ENCODE results near the gene THSD7B.

The THSD7B gene

GRCh38 chr2:137172162-137172561 is 406.8 kb downstream of the THSD7B start:
- no peaks in the 10 kb centered on the region for H3K4me1 ChIP-seq (ENCODE audit: control insufficient read depth, insufficient read depth, low read length)
- no peaks in the 10 kb centered on the region for H3K9me3 ChIP-seq (ENCODE audit: control insufficient read depth, insufficient read depth, low read length)
- H3K27ac ChIP-seq (ENCODE audit: low read depth, low read length): no peak overlapping the region
- no peak overlapping the region for H3K9ac ChIP-seq (ENCODE audit: low read depth, low read length)
- H3K27me3 ChIP-seq (ENCODE audit: control insufficient read depth, insufficient read depth, low read length): no peaks in the 10 kb centered on the region
- H3K36me3 ChIP-seq (ENCODE audit: control insufficient read depth, insufficient read depth, low read length): no peaks in the 10 kb centered on the region
- H3K4me3 ChIP-seq (ENCODE audit: low read depth, low read length): no peak overlapping the region

GRCh38 chr2:137173463-137173862 is 408.1 kb downstream of the THSD7B start:
- no peaks in the 10 kb centered on the region for H3K9me3 ChIP-seq (ENCODE audit: control insufficient read depth, insufficient read depth, low read length)
- H3K9ac ChIP-seq (ENCODE audit: low read depth, low read length): no peak overlapping the region
- no peaks in the 10 kb centered on the region for H3K36me3 ChIP-seq (ENCODE audit: control insufficient read depth, insufficient read depth, low read length)
- 0 out of 2 replicates have a peak, but pooled peaks cover 2% of the 10 kb centered on the region for H3K4me1 ChIP-seq (ENCODE audit: control insufficient read depth, insufficient read depth, low read length)
- H3K27me3 ChIP-seq (ENCODE audit: control insufficient read depth, insufficient read depth, low read length): no peaks in the 10 kb centered on the region
- H3K27ac ChIP-seq (ENCODE audit: low read depth, low read length): no peak overlapping the region
- no peak overlapping the region for H3K4me3 ChIP-seq (ENCODE audit: low read depth, low read length)

- H3K9me3 ChIP-seq (ENCODE audit: control insufficient read depth, insufficient read depth, low read length): no peaks in the 10 kb centered on the region
- H3K36me3 ChIP-seq (ENCODE audit: control insufficient read depth, insufficient read depth, low read length): no peaks in the 10 kb centered on the region
- H3K4me1 ChIP-seq (ENCODE audit: control insufficient read depth, insufficient read depth, low read length): peaks cover 11% of the 10 kb centered on the region; the same call in 1 of the 2 replicates
- no peak overlapping the region for H3K4me3 ChIP-seq (ENCODE audit: low read depth, low read length)
- H3K27me3 ChIP-seq (ENCODE audit: control insufficient read depth, insufficient read depth, low read length): no peaks in the 10 kb centered on the region
- no peak overlapping the region for H3K9ac ChIP-seq (ENCODE audit: low read depth, low read length)
- H3K27ac ChIP-seq (ENCODE audit: low read depth, low read length): no peak overlapping the region
Observed at GRCh38 chr2:137175246-137175645, 409.9 kb downstream of the THSD7B start.

- no peaks in the 10 kb centered on the region for H3K27me3 ChIP-seq (ENCODE audit: control insufficient read depth, insufficient read depth, low read length)
- no peak overlapping the region for H3K27ac ChIP-seq (ENCODE audit: low read depth, low read length)
- H3K9me3 ChIP-seq (ENCODE audit: control insufficient read depth, insufficient read depth, low read length): no peaks in the 10 kb centered on the region
- H3K9ac ChIP-seq (ENCODE audit: low read depth, low read length): no peak overlapping the region
- no peaks in the 10 kb centered on the region for H3K36me3 ChIP-seq (ENCODE audit: control insufficient read depth, insufficient read depth, low read length)
- peaks cover 14% of the 10 kb centered on the region; the same call in 1 of the 2 replicates for H3K4me1 ChIP-seq (ENCODE audit: control insufficient read depth, insufficient read depth, low read length)
- H3K4me3 ChIP-seq (ENCODE audit: low read depth, low read length): no peak overlapping the region
Observed at GRCh38 chr2:137178951-137179377, 413.6 kb downstream of the THSD7B start.

- Histone ChIP-seq H3K9ac (ENCODE audit: low read depth, low read length) (no peak overlapping the region), H3K27ac (ENCODE audit: low read depth, low read length) (no peak overlapping the region), H3K9me3 (ENCODE audit: control insufficient read depth, insufficient read depth, low read length) (no peaks in the 10 kb centered on the region), H3K36me3 (ENCODE audit: control insufficient read depth, insufficient read depth, low read length) (no peaks in the 10 kb centered on the region), H3K4me3 (ENCODE audit: low read depth, low read length) (no peak overlapping the region), H3K27me3 (ENCODE audit: control insufficient read depth, insufficient read depth, low read length) (no peaks in the 10 kb centered on the region), H3K4me1 (ENCODE audit: control insufficient read depth, insufficient read depth, low read length) (peaks cover 14% of the 10 kb centered on the region; the same call in 1 of the 2 replicates)
Observed at GRCh38 chr2:137179542-137179941, 414.2 kb downstream of the THSD7B start.

- Histone ChIP-seq H3K4me3 (ENCODE audit: low read depth, low read length) (no peak overlapping the region), H3K36me3 (ENCODE audit: control insufficient read depth, insufficient read depth, low read length) (no peaks in the 10 kb centered on the region), H3K9me3 (ENCODE audit: control insufficient read depth, insufficient read depth, low read length) (no peaks in the 10 kb centered on the region), H3K4me1 (ENCODE audit: control insufficient read depth, insufficient read depth, low read length) (peaks cover 14% of the 10 kb centered on the region; the same call in 1 of the 2 replicates), H3K9ac (ENCODE audit: low read depth, low read length) (no peak overlapping the region), H3K27me3 (ENCODE audit: control insufficient read depth, insufficient read depth, low read length) (no peaks in the 10 kb centered on the region), H3K27ac (ENCODE audit: low read depth, low read length) (no peak overlapping the region)
Observed at GRCh38 chr2:137180012-137180411, 414.7 kb downstream of the THSD7B start.

GRCh38 chr2:137181370-137181769 is 416.0 kb downstream of the THSD7B start:
- Histone ChIP-seq H3K36me3 (ENCODE audit: control insufficient read depth, insufficient read depth, low read length) (no peaks in the 10 kb centered on the region), H3K4me3 (ENCODE audit: low read depth, low read length) (no peak overlapping the region), H3K27ac (ENCODE audit: low read depth, low read length) (no peak overlapping the region), H3K27me3 (ENCODE audit: control insufficient read depth, insufficient read depth, low read length) (no peaks in the 10 kb centered on the region), H3K9me3 (ENCODE audit: control insufficient read depth, insufficient read depth, low read length) (peaks cover 2% of the 10 kb centered on the region; the same call in 1 of the 2 replicates), H3K4me1 (ENCODE audit: control insufficient read depth, insufficient read depth, low read length) (peaks cover 14% of the 10 kb centered on the region; the same call in 1 of the 2 replicates), H3K9ac (ENCODE audit: low read depth, low read length) (no peak overlapping the region)

- H3K9ac ChIP-seq (ENCODE audit: low read depth, low read length): no peak overlapping the region
- no peaks in the 10 kb centered on the region for H3K27me3 ChIP-seq (ENCODE audit: control insufficient read depth, insufficient read depth, low read length)
- peaks cover 2% of the 10 kb centered on the region; the same call in 1 of the 2 replicates for H3K9me3 ChIP-seq (ENCODE audit: control insufficient read depth, insufficient read depth, low read length)
- no peaks in the 10 kb centered on the region for H3K36me3 ChIP-seq (ENCODE audit: control insufficient read depth, insufficient read depth, low read length)
- H3K27ac ChIP-seq (ENCODE audit: low read depth, low read length): no peak overlapping the region
- no peak overlapping the region for H3K4me3 ChIP-seq (ENCODE audit: low read depth, low read length)
- H3K4me1 ChIP-seq (ENCODE audit: control insufficient read depth, insufficient read depth, low read length): peaks cover 14% of the 10 kb centered on the region; the same call in 1 of the 2 replicates
Observed at GRCh38 chr2:137182071-137182470, 416.7 kb downstream of the THSD7B start.

- Histone ChIP-seq H3K9ac (ENCODE audit: low read depth, low read length) (no peak overlapping the region), H3K4me1 (ENCODE audit: control insufficient read depth, insufficient read depth, low read length) (peaks cover 13% of the 10 kb centered on the region; the same call in 1 of the 2 replicates), H3K9me3 (ENCODE audit: control insufficient read depth, insufficient read depth, low read length) (peaks cover 2% of the 10 kb centered on the region; the same call in 1 of the 2 replicates), H3K36me3 (ENCODE audit: control insufficient read depth, insufficient read depth, low read length) (no peaks in the 10 kb centered on the region), H3K4me3 (ENCODE audit: low read depth, low read length) (no peak overlapping the region), H3K27ac (ENCODE audit: low read depth, low read length) (no peak overlapping the region), H3K27me3 (ENCODE audit: control insufficient read depth, insufficient read depth, low read length) (no peaks in the 10 kb centered on the region)
Observed at GRCh38 chr2:137183206-137183898, 418.0 kb downstream of the THSD7B start.

- Histone ChIP-seq H3K9ac (ENCODE audit: low read depth, low read length) (no peak overlapping the region), H3K4me3 (ENCODE audit: low read depth, low read length) (no peak overlapping the region), H3K36me3 (ENCODE audit: control insufficient read depth, insufficient read depth, low read length) (no peaks in the 10 kb centered on the region), H3K27me3 (ENCODE audit: control insufficient read depth, insufficient read depth, low read length) (no peaks in the 10 kb centered on the region), H3K4me1 (ENCODE audit: control insufficient read depth, insufficient read depth, low read length) (0 out of 2 replicates have a peak, but pooled peaks cover 3% of the 10 kb centered on the region), H3K27ac (ENCODE audit: low read depth, low read length) (no peak overlapping the region), H3K9me3 (ENCODE audit: control insufficient read depth, insufficient read depth, low read length) (peaks cover 2% of the 10 kb centered on the region; the same call in 1 of the 2 replicates)
Observed at GRCh38 chr2:137185378-137186078, 420.2 kb downstream of the THSD7B start.

- H3K9ac ChIP-seq (ENCODE audit: low read depth, low read length): no peak overlapping the region
- no peak overlapping the region for H3K4me3 ChIP-seq (ENCODE audit: low read depth, low read length)
Observed at GRCh38 chr2:137187216-137187615, 421.9 kb downstream of the THSD7B start.

More at GRCh38 chr2:137187216-137187615, 421.9 kb downstream of the THSD7B start:
- Histone ChIP-seq H3K27ac (ENCODE audit: low read depth, low read length) (no peak overlapping the region), H3K36me3 (ENCODE audit: control insufficient read depth, insufficient read depth, low read length) (no peaks in the 10 kb centered on the region), H3K9me3 (ENCODE audit: control insufficient read depth, insufficient read depth, low read length) (peaks cover 2% of the 10 kb centered on the region; the same call in 1 of the 2 replicates), H3K4me1 (ENCODE audit: control insufficient read depth, insufficient read depth, low read length) (no peaks in the 10 kb centered on the region), H3K27me3 (ENCODE audit: control insufficient read depth, insufficient read depth, low read length) (no peaks in the 10 kb centered on the region)
